HepG2 (cell line): ENCODE data around the gene LRP1-AS. TPM values are rescaled to one million over a fixed set of nuclear protein-coding genes. Genes with fewer than 3 reads are reported as not detected.

Experiments
- BHLHE40 ChIP-seq: IDR thresholded peaks from 2 replicates; pipeline ENCODE4 v1.6.1; 2011; ENCODE audit warnings: low read length, improper control_type of control experiment
- DNMT1 ChIP-seq: sonication (generic); formaldehyde crosslinking; IDR thresholded peaks from 2 replicates; pipeline ENCODE4 v1.5.1; 2020; ENCODE audit warnings: mild to moderate bottlenecking, missing genetic modification reagents
- KDM6A ChIP-seq: IDR thresholded peaks from 2 replicates; pipeline ENCODE4 v1.6.1; 2016; ENCODE audit warnings: low read depth
- MED13 ChIP-seq: sonication (generic); formaldehyde crosslinking; IDR thresholded peaks from 2 replicates; pipeline ENCODE4 v1.5.0; 2020; ENCODE audit warnings: missing genetic modification reagents
- NBN ChIP-seq: fragments of 450-650 bp; conservative IDR thresholded peaks from 2 replicates; pipeline ENCODE4 v1.6.1; 2017
- PAX8 ChIP-seq: sonication (generic); formaldehyde crosslinking; IDR thresholded peaks from 2 replicates; pipeline ENCODE4 v1.8.0; 2022; ENCODE audit warnings: mild to moderate bottlenecking, missing genetic modification reagents, borderline replicate concordance
- POLR2A ChIP-seq, 2 experiments: IDR thresholded peaks; 2 replicates each; pipeline ENCODE4 v1.6.1; 2011; ENCODE audit warnings: low read depth in 2 of 2, low read length in 2 of 2, mild to moderate bottlenecking in 1 of 2, moderate library complexity in 1 of 2; ENCODE audit not compliant: insufficient read depth in 1 of 2
- RBM39 ChIP-seq: fragments of 200-400 bp; formaldehyde crosslinking; IDR thresholded peaks from one replicate; pipeline ENCODE4 v1.6.1; 2018; ENCODE audit warnings: antibody characterized with exemption, mild to moderate bottlenecking, low read depth, low read length; ENCODE audit not compliant: poor library complexity, severe bottlenecking
- RFX5 ChIP-seq: IDR thresholded peaks from 2 replicates; pipeline ENCODE4 v1.6.1; 2011; ENCODE audit warnings: low read depth, low read length, improper control_type of control experiment
- SATB2 ChIP-seq: sonication (generic); formaldehyde crosslinking; IDR thresholded peaks from 2 replicates; pipeline ENCODE4 v1.5.0; 2020; ENCODE audit warnings: missing genetic modification reagents
- SIX1 ChIP-seq: sonication (generic); formaldehyde crosslinking; IDR thresholded peaks from 2 replicates; pipeline ENCODE4 v1.4.0; 2020; ENCODE audit warnings: missing genetic modification reagents, borderline replicate concordance
- SP5 ChIP-seq: IDR thresholded peaks from 2 replicates; pipeline ENCODE4 v1.6.1; 2016; ENCODE audit warnings: low read depth, borderline replicate concordance
- SRF ChIP-seq: IDR thresholded peaks from 2 replicates; pipeline ENCODE4 v1.6.1; 2011; ENCODE audit warnings: mild to moderate bottlenecking, low read depth, low read length, moderate library complexity
- ZNF343 ChIP-seq: sonication (generic); formaldehyde crosslinking; IDR thresholded peaks from 2 replicates; pipeline ENCODE4 v1.4.0; 2020; ENCODE audit warnings: mild to moderate bottlenecking, missing genetic modification reagents
- ZNF563 ChIP-seq: sonication (generic); formaldehyde crosslinking; IDR thresholded peaks from 2 replicates; pipeline ENCODE4 v1.8.0; 2022; ENCODE audit warnings: mild to moderate bottlenecking, moderate library complexity, missing genetic modification reagents
- ZNF780A ChIP-seq: sonication (generic); formaldehyde crosslinking; IDR thresholded peaks from 2 replicates; pipeline ENCODE4 v1.8.0; 2022; ENCODE audit warnings: mild to moderate bottlenecking, missing genetic modification reagents, moderate library complexity
- ZNF883 ChIP-seq: sonication (generic); formaldehyde crosslinking; IDR thresholded peaks from 2 replicates; pipeline ENCODE4 v1.5.1; 2020; ENCODE audit warnings: mild to moderate bottlenecking, missing genetic modification reagents; ENCODE audit errors: not compliant biosample characterization
- ZSCAN22 ChIP-seq: sonication (generic); formaldehyde crosslinking; IDR thresholded peaks from 2 replicates; pipeline ENCODE4 v1.4.0; 2020; ENCODE audit warnings: mild to moderate bottlenecking, missing genetic modification reagents
- polyA plus RNA-seq, 8 experiments: library from polyadenylated mRNA; depleted of rRNA in 3 of 8; stranded (reverse) in 7 of 8; unstranded in 1 of 8; fragments of >200 nt; fragmentation: Illumina TruSeq in 4 of 8; extraction: Trizol in 4 of 8; gene quantifications; 2 replicates each; pipeline versions ENCODE4 v1.2.1 to v1.2.3, GENCODE V29; 2011 to 2016; ENCODE audit warnings: low read depth in 4 of 8, missing spikeins in 1 of 8, mixed read lengths in 1 of 8; ENCODE audit not compliant: insufficient read depth in 1 of 8
- total RNA-seq, 5 experiments: library from RNA; depleted of rRNA; stranded (reverse); fragments of >200 nt; fragmentation: Illumina TruSeq; extraction: Trizol; gene quantifications; 2 replicates each; pipeline ENCODE4 v1.2.3, GENCODE V29; 2016; ENCODE audit warnings: low read depth in 1 of 5
- TF ChIP-seq, protein P1 (sequence below): sonication (generic); formaldehyde crosslinking; IDR thresholded peaks from 2 replicates; pipeline ENCODE4 v1.4.0; 2020; ENCODE audit warnings: missing genetic modification reagents
- TF ChIP-seq, protein P2 (sequence below): sonication (generic); formaldehyde crosslinking; IDR thresholded peaks from 2 replicates; pipeline ENCODE4 v1.4.0; 2020; ENCODE audit warnings: missing genetic modification reagents
- TF ChIP-seq, protein P3 (sequence below): sonication (generic); formaldehyde crosslinking; IDR thresholded peaks from 2 replicates; pipeline ENCODE4 v1.4.0; 2020; ENCODE audit warnings: mild to moderate bottlenecking, low read depth, missing genetic modification reagents

The LRP1-AS gene
- total and polyA plus RNA-seq, 2 of the 13 experiments (the other 11 are each of a cell fraction or from before 2014, with no cell fraction given), result 0.20 TPM; not detected in 1

DNA sequence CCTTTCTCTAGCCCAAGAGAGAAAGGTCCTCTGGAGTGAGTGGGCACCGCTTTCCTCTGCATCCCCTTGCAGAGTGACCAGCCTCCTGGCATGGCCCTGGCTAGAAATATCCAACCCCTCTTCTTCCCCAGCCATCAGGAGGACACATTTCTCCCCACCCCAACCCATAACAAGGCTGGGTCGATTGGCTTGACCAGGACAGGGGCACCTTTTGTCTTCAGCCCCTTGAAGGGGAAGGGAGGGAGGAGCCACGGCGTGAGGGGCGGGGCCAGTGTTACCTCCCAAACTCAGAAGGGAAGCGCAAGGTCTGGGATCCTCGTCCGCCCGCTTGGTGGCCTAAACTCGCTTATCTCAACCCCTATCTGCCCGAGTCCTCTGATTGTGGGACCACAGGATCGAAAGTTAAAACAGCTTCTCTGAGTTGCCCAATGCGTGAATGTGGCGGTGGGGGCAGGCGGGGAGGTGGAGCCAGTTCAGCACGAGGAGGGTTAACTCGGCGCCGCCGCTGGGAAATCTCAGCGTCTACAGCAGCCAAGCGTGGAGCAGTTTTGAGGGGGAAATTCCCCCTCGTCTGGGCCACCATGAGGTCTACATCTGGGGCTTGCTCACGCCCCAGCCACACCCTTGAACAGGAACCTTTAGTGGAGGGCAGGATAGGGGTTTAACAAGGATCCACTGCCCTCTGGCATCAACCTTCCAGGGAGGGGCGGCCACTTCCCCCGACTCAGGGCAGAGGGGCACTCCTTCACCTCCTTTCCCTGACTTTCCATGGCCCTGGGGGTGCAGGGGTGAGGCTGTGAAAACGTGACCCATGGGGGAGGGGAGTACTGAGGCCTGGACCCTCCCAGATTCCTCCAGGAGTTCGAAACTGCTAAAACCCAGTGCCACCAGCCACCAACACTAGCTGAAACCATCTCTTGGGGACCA, 37.1 kb downstream of the LRP1-AS start (continued):
- no peak for TF ChIP-seq ZNF883 (CRISPR knock-in tag)
- no peak for TF ChIP-seq SIX1 (CRISPR knock-in tag)
- TF ChIP-seq SATB2 (CRISPR knock-in tag), result no peak
- TF ChIP-seq ZNF780A (CRISPR knock-in tag), result no peak
- peak; percentile 61; the same call in 1 of the 2 replicates for TF ChIP-seq ZNF343 (CRISPR knock-in tag)
- TF ChIP-seq MED13 (CRISPR knock-in tag), result no peak
- no peak for TF ChIP-seq PAX8 (CRISPR knock-in tag)
- TF ChIP-seq ZNF563 (CRISPR knock-in tag), result 0 out of 2 replicates have a peak, but pooled peaks have one; percentile 11
- TF ChIP-seq, protein P1, sequence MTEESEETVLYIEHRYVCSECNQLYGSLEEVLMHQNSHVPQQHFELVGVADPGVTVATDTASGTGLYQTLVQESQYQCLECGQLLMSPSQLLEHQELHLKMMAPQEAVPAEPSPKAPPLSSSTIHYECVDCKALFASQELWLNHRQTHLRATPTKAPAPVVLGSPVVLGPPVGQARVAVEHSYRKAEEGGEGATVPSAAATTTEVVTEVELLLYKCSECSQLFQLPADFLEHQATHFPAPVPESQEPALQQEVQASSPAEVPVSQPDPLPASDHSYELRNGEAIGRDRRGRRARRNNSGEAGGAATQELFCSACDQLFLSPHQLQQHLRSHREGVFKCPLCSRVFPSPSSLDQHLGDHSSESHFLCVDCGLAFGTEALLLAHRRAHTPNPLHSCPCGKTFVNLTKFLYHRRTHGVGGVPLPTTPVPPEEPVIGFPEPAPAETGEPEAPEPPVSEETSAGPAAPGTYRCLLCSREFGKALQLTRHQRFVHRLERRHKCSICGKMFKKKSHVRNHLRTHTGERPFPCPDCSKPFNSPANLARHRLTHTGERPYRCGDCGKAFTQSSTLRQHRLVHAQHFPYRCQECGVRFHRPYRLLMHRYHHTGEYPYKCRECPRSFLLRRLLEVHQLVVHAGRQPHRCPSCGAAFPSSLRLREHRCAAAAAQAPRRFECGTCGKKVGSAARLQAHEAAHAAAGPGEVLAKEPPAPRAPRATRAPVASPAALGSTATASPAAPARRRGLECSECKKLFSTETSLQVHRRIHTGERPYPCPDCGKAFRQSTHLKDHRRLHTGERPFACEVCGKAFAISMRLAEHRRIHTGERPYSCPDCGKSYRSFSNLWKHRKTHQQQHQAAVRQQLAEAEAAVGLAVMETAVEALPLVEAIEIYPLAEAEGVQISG (CRISPR knock-in tag), result no peak
- TF ChIP-seq SP5 (CRISPR knock-in tag), result peak; percentile 25; the same call in 1 of the 2 replicates
- TF ChIP-seq, protein P2, sequence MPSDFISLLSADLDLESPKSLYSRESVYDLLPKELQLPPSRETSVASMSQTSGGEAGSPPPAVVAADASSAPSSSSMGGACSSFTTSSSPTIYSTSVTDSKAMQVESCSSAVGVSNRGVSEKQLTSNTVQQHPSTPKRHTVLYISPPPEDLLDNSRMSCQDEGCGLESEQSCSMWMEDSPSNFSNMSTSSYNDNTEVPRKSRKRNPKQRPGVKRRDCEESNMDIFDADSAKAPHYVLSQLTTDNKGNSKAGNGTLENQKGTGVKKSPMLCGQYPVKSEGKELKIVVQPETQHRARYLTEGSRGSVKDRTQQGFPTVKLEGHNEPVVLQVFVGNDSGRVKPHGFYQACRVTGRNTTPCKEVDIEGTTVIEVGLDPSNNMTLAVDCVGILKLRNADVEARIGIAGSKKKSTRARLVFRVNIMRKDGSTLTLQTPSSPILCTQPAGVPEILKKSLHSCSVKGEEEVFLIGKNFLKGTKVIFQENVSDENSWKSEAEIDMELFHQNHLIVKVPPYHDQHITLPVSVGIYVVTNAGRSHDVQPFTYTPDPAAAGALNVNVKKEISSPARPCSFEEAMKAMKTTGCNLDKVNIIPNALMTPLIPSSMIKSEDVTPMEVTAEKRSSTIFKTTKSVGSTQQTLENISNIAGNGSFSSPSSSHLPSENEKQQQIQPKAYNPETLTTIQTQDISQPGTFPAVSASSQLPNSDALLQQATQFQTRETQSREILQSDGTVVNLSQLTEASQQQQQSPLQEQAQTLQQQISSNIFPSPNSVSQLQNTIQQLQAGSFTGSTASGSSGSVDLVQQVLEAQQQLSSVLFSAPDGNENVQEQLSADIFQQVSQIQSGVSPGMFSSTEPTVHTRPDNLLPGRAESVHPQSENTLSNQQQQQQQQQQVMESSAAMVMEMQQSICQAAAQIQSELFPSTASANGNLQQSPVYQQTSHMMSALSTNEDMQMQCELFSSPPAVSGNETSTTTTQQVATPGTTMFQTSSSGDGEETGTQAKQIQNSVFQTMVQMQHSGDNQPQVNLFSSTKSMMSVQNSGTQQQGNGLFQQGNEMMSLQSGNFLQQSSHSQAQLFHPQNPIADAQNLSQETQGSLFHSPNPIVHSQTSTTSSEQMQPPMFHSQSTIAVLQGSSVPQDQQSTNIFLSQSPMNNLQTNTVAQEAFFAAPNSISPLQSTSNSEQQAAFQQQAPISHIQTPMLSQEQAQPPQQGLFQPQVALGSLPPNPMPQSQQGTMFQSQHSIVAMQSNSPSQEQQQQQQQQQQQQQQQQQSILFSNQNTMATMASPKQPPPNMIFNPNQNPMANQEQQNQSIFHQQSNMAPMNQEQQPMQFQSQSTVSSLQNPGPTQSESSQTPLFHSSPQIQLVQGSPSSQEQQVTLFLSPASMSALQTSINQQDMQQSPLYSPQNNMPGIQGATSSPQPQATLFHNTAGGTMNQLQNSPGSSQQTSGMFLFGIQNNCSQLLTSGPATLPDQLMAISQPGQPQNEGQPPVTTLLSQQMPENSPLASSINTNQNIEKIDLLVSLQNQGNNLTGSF, result no peak
- TF ChIP-seq, protein P3, sequence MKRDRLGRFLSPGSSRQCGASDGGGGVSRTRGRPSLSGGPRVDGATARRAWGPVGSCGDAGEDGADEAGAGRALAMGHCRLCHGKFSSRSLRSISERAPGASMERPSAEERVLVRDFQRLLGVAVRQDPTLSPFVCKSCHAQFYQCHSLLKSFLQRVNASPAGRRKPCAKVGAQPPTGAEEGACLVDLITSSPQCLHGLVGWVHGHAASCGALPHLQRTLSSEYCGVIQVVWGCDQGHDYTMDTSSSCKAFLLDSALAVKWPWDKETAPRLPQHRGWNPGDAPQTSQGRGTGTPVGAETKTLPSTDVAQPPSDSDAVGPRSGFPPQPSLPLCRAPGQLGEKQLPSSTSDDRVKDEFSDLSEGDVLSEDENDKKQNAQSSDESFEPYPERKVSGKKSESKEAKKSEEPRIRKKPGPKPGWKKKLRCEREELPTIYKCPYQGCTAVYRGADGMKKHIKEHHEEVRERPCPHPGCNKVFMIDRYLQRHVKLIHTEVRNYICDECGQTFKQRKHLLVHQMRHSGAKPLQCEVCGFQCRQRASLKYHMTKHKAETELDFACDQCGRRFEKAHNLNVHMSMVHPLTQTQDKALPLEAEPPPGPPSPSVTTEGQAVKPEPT (CRISPR knock-in tag), result no peak
- TF ChIP-seq SRF, result no peak
- no peak for TF ChIP-seq RFX5
- TF ChIP-seq KDM6A (CRISPR knock-in tag), result no peak; the same call in 1 of the 2 replicates
- no peak; the same call in 1 of the 2 replicates for TF ChIP-seq BHLHE40
- TF ChIP-seq POLR2A (IDR thresholded peaks at IDR 0.05; ENCODE audit: insufficient read depth in 1 of 2, low read depth in 2 of 2, low read length in 2 of 2), result peak; percentile 1 to 58; a peak in 2 of 4 replicates
- no peak for TF ChIP-seq DNMT1 (CRISPR knock-in tag)
- TF ChIP-seq RBM39, result no peak
- TF ChIP-seq ZSCAN22, result no peak
- TF ChIP-seq NBN, result no peak
